Erythroblast (primary cell): ENCODE data around the gene ZFPL1.

ENCODE experiments used
- GATA1 ChIP-seq: IDR thresholded peaks from 2 replicates; pipeline ENCODE4 v1.6.1; 2011; ENCODE audit warnings: low read depth, mild to moderate bottlenecking, control low read depth, low read length, moderate library complexity
- POLR2A ChIP-seq: IDR thresholded peaks from 2 replicates; pipeline ENCODE4 v1.6.1; 2011; ENCODE audit warnings: mild to moderate bottlenecking, low read length

- TF ChIP-seq POLR2A (no peak), GATA1 (no peak)
Measured at GRCh38 chr11:65104628-65105027, 20.6 kb downstream of the ZFPL1 start.
